ENCODE results near the gene CD244. TPM values are rescaled to one million over a fixed set of nuclear protein-coding genes. Genes with fewer than 3 reads are reported as not detected.
"Not testable (repeated sequence)": the region's sequence is repeated elsewhere in the genome, so short reads cannot be mapped to it uniquely, and the experiment has no call there.

Gene CD244
- total RNA-seq, 1 experiment from 2014 or later, result not detected

DNA sequence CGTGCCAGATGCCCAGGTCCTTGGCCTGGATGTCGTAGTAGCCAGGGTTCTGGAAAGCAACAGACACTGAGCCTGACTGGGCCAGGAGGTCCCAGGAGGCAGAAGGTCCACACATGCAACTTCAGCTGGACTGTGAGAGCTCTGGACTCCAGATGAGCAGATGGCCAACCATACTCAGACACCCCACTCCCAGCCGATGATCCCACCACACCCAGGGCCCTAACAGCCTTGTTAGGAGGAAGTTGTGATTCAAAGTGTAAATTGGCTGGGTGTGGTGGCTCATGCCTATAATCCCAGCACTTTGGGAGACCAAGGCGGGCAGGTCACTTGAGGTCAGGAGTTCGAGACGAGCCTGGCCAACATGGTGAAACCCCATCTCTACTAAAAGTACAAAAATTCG lies 18.6 kb upstream of the CD244 start:
- in situ Hi-C loops (cut with HindIII; ENCODE audit: low sequenced_read_pairs), result not testable (repeated sequence)

DNA sequence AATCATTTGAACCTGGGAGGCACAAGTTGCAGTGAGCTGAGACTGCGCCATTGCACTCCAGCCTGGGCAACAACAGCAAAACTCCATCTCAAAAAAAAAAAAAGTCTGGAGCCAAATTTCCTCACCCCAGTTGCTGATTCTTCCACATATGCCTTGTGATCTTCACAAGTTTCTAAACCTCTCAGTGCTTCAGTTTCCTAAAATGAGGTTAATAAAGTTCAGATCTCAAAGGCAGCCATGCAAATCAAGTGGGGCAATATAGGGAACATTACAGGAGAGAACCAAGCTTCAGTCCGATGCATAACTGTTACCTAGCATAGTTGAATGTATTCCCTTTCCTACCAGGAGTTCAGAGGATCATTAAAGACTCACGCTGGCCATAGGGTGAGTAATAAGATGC lies 17.5 kb upstream of the CD244 start:
- DNase-seq (ENCODE audit: low spot score), result no peak
- in situ Hi-C loops (cut with HindIII; ENCODE audit: low sequenced_read_pairs), result no loop called here

More for the DNA sequence above, 18.6 kb upstream of the CD244 start:
- DNase-seq (ENCODE audit: low spot score), result not testable (repeated sequence)

DNA sequence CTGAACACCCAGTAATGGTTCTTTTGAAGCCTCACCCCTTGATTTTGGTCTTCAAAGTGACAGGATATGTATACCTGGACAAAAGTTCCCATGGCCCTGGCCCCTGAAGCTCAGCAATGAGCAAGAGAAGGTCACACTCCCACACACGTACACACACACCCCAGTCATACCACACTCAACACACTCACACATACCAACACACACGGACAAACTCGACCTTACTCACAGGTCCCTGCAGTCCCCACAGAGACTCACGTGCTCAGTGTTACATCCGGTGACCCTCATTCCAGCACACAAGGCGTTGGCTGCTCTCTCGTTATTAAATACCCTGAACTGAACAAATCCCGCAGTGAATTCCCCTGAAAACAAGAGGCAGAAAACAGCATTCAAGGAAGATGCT lies 16.4 kb upstream of the CD244 start:
- in situ Hi-C loops (cut with HindIII; ENCODE audit: low sequenced_read_pairs), result no loop called here
- DNase-seq (ENCODE audit: low spot score), result no peak

DNA sequence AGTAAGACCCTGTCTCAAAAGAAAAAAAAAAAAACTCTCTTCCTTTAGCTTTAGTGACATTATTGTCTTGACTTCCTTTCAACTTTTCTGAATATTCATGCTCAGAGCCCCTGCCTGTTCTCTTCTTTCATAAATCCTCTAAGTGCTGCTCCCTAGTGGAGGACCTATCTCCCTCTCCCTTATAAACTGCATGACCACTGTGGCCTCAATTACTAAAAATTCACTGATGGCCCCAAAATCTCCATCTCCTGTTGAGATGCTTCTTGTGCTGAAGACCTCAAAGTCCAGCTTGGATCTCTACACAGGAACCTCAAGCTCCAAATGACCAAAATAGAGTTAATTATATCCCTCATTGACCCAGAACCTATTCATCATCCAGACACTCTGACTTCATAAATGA lies 14.5 kb upstream of the CD244 start:
- DNase-seq (ENCODE audit: low spot score), result no peak
- in situ Hi-C loops (cut with HindIII; ENCODE audit: low sequenced_read_pairs), result no loop called here

- in situ Hi-C loops (cut with HindIII; ENCODE audit: low sequenced_read_pairs), result no loop called here
- no peak for DNase-seq (ENCODE audit: low spot score)
Measured at GRCh38 chr1:160876311-160876710, 13.6 kb upstream of the CD244 start.

DNA sequence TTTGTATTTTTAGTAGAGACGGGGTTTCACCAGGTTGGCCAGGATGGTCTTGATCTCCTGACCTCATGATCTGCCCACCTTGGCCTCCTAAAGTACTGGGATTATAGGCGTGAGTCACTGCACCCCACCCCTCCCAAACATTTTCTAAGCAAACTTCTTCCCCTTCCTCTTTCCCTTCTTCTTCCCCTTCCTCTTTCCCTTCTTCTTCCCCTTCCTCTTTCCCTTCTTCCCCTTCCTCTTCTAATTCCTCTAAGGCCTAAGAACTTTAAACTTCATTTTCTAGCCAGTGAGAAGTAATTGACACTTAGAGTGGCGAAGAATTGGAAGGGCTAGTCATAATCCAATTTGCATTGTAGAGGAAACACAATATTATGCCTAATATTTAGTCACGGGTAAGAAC lies 12.9 kb upstream of the CD244 start:
- DNase-seq (ENCODE audit: low spot score); in situ Hi-C loops (cut with HindIII; ENCODE audit: low sequenced_read_pairs): not testable (repeated sequence)

DNA sequence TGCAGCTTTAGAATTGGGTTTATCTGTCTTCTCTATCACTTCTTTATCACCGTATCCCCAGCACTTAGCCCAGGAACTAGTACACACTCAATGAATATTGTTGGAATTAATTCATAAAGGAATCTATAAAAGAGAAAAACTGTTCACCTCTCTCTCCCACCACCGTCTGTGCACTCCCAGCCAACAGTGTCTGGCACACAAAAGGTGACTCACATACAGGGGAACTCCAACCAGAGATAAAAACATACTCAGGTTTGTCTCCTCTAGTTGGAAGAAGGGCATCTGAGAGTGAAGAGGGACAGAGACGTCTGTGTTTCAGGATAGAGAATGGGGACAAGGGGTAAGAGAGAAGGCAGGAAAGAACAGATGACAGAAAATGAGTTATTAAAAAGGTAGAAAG lies 12.2 kb upstream of the CD244 start:
- no peak for DNase-seq (ENCODE audit: low spot score)
- in situ Hi-C loops (cut with HindIII; ENCODE audit: low sequenced_read_pairs), result no loop called here

DNA sequence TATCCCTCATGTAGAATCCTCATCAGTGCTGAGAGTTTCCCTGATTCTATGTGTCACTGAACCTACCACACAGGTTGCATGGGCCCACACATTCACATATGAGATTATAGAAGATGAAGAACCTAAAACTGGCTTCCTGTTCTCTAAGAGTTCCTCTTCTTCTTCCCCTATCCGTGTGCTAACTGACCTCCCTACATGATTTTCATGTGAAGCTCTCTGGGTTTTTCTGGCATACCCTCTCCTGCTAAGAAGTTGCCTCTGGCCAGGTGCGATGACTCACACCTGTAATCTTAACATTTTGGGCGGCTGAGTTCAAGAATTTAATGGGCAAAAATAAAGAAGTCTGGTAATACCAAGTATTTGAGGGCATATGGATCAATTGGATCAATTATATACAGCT lies 5.5 kb upstream of the CD244 start:
- in situ Hi-C loops (cut with HindIII; ENCODE audit: low sequenced_read_pairs), result no loop called here

GRCh38 chr1:160867651-160868050 lies 5.0 kb upstream of the CD244 start:
- DNase-seq (ENCODE audit: low spot score); in situ Hi-C loops (cut with HindIII; ENCODE audit: low sequenced_read_pairs): not testable (repeated sequence)

More for the DNA sequence above, 5.5 kb upstream of the CD244 start:
- no peak for DNase-seq (ENCODE audit: low spot score)

DNA sequence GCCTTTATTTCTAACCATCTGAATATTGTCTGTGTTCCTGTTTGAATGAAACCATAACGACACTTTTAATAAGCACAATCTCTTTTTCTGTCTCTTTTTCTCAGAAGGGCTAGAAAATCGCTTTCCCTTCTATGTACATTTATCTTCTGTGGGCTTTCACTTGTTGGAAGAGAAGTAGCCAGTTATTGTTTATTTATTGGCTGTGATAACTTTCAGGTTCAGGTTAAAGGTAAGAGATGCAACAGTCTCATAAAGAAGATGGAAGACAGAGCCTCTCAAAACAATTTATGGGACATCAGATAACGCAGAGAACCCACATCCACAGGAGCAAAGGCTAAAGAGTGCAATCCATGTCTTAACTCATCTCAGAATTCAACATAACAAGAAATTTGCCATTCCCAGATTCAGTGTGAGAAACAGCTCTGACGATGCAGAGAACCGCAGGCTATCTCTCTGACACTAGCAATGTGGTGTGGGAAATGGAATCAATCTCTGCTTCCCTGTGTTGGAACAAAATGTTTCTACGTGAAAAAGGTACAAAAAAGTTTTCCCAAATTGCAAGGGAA lies 4.1 kb upstream of the CD244 start:
- no peak for DNase-seq (ENCODE audit: low spot score)
- in situ Hi-C loops (cut with HindIII; ENCODE audit: low sequenced_read_pairs), result no loop called here

- no peak for DNase-seq (ENCODE audit: low spot score)
- in situ Hi-C loops (cut with HindIII; ENCODE audit: low sequenced_read_pairs), result no loop called here
Measured at GRCh38 chr1:160866001-160866694, 3.5 kb upstream of the CD244 start.

DNA sequence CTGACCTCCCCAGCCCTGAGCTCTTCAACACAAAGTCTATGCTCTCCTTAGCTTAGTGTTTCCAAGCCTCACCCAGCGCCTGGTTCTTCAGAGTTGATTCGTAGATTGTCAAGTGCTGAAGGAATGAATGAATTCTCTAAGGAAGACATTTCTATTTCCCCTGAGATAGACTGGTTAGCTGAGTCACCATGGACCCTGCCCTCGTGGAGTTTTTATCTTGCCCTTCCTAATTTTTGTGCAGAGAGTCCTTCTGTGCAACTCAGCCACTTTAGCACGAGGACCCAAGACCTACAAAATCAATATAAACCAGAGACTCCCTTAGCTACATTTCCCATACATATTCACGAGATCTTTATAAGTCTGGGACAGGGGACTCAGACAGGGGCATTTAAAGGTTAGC lies 2.6 kb upstream of the CD244 start:
- in situ Hi-C loops (cut with HindIII; ENCODE audit: low sequenced_read_pairs), result no loop called here
- DNase-seq (ENCODE audit: low spot score), result no peak

DNA sequence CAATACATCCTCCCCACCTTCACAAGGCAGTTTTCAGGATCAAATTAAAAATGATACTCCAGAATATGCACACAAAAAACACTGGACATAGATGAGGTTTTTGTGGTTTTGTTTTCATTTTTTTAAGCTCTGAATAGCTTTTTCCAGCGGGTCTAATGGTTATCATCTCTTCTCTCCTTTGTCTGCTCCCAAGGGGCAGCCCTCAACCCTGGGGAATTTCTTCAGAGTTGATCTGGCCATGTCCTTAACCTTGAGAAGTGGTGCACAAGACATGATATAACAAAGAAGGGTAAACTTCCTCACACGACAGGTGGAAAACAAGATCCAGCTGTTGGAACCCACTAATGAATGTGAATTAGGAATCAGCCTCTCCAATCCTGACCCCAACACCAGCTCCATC lies 1.5 kb upstream of the CD244 start:
- in situ Hi-C loops (cut with HindIII; ENCODE audit: low sequenced_read_pairs), result no loop called here
- no peak for DNase-seq (ENCODE audit: low spot score)

DNA sequence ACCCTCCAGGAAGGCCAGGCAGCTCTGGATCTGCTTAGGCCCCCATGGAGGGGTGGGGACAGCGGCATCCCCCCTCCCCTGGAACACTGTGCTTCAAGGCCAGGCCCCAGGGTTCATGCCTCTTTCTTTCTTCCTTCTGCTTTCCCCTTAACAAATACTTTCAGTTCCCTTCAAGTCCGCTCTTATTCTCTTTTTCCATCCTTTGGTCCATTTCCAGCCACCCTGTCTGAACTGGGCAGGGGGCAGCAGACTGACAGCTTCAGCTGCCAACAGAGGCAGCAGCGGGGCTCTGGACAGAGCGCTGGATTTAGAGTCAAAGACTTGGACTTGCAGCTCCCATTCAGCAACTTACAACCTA lies 1.1 kb upstream of the CD244 start:
- in situ Hi-C loops (cut with HindIII; ENCODE audit: low sequenced_read_pairs), result no loop called here
- DNase-seq (ENCODE audit: low spot score), result no peak

DNA sequence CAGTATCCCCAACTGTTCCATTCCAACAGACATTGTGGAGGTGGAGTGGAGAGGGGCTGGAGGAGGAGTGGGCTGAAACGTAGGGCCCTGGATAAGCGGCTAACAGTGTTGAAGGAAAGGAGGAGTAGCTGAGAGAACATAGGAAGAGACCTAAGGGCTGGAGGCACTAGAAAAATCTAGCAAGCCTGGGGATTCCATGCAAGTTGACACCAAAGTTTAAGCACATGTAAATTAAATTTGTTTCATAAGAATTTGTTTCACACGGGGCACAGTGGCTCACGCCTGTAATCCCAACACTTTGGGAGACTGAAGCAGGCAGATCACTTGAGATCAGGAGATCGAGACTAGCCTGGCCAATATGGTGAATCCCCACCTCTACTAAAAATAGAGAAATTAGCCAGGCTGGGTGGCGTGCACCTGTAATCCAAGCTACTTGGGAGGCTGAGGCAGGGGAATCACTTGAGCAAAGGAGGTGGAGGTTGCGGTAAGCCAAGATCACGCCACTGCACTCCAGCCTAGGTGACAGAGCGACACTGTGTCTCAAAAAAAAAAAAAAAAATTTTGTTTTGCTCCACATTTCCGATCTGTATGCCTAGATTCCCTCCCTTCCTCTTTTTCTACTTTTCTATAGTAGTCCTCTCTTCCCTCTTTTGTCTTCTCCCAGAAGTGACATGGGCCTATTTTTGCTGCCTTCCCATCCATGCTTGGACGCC lies 530 bp upstream of the CD244 start:
- in situ Hi-C loops (cut with HindIII; ENCODE audit: low sequenced_read_pairs), result no loop called here
- no peak for DNase-seq (ENCODE audit: low spot score)

DNA sequence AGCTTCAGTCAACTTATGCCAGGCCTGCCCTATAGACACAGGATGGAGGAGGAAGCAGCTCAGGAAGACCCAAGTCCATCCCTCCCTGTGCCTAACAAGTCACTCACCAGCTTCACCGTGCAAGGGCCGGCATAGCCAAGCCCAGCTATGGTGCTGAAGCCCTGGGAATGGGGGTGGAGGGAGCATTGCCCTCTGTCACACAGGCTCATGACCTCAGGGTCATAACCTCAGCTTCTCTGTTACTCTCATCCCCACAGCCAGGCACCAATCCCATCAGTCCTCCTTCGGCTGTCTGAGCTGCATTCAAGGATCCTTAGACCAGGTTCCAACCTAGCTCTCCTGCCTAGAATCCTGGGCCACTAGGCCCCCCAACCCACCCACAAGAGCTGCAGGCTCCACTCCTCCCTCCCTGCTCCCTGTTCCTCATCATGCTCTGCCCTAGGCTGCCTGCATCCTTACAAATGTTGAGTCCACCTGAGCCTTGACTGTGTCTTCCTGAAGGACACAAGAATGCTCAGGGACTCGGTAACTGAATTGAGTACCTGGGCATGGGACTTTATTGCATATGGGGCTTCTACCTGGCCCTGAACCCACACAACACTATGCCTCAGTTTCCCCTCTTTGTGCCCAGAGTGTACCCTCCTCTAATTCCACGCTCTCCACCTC lies 1.7 kb downstream of the CD244 start:
- DNase-seq (ENCODE audit: low spot score), result no peak
- in situ Hi-C loops (cut with HindIII; ENCODE audit: low sequenced_read_pairs), result no loop called here

GRCh38 chr1:160859166-160859565 lies 3.5 kb downstream of the CD244 start:
- in situ Hi-C loops (cut with HindIII; ENCODE audit: low sequenced_read_pairs), result no loop called here
- no peak for DNase-seq (ENCODE audit: low spot score)

DNA sequence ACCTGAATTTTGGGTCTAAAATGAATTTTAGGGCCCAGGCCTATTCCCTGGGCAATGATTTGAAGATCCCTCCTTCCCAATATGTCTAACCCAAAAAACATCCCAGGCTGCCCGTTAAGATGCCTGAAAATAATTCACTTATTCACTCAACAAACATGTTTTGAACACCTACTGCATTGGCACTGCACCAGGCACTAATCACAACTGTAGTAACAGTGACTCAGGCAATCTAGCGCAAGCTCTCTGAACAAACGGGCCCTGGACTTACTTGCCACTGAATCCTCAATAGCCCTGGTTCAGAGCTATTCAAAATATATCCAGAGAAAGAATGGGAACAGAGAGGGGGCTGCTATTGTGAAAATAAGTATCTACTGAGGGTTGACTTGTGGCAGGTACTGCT lies 4.2 kb downstream of the CD244 start:
- DNase-seq (ENCODE audit: low spot score), result no peak
- in situ Hi-C loops (cut with HindIII; ENCODE audit: low sequenced_read_pairs), result no loop called here

GRCh38 chr1:160858097-160858496 lies 4.6 kb downstream of the CD244 start:
- in situ Hi-C loops (cut with HindIII; ENCODE audit: low sequenced_read_pairs), result no loop called here
- DNase-seq (ENCODE audit: low spot score), result no peak

All from G401 (cell line).